NOMO-1 treated with DMSO at 0.1 percent for 48 hours (cell line): ENCODE results near the gene LENG8.
"Not testable (repeated sequence)": the region's sequence is repeated elsewhere in the genome, so short reads cannot be mapped to it uniquely, and the experiment has no call there.

Source experiments
- DNase-seq: peaks from one replicate; lab custom pipeline; 2025; ENCODE audit not compliant: unreplicated experiment; lab: John Stamatoyannopoulos, UW

Gene LENG8

DNA sequence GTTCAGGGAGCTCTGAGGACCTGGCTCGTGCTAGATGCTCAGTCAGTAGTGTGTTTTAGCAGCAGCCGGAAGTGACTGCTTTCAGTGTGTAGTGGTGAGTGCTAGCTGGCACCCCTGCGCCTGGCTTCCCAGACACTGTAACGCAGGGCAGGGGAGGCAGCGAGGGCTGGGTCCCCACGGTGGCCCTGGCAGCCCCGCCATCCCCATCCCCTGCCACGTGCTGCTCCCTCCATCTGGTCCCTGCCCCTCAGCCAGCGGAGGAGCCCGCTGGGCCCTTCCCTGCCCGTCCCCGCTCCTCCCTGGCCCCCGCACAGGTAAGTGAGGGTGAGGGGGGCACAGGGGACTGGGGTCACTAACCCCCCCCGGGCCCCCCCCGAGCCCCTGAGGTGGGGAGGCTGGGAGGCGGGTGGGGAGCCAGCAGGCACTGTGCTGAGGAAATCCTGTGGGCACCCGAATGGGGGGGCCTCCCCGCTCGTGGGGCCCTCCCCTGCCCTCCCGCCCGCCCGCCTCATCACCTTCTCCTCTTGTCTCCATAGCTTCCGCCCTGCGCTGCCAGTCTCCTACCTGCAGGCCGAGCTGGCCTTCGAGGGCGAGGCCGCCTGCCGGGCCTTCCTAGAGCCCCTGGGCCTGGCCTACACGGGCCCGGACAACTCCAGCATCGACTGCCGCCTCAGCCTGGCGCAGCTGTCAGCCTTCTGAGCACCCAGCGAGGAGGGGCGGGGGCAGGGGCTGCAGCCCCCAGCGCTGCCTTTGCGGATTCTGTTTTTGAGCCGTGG is 11.4 kb downstream of the LENG8 start:
- DNase-seq: no peak

DNA sequence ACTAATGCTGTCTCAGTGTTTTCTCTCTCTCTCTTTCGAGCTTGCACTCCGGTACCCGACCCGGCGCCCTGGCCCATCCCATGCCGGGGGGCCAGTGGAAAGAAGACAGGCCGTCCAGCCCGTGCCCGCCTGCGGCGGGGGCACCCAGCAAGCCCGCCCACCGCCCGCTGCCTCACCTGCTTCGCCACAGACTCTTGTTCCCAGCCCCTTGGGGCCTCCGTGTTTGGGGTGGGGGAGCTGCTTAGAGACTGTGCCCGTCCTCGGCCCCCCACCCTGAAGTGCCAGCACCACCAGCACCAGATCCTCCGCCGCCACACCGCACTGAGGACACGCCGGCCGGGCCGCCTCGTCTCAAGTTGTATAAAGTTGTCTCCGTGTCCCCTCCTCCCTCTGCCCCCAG is 12.2 kb downstream of the LENG8 start:
- no peak for DNase-seq

DNA sequence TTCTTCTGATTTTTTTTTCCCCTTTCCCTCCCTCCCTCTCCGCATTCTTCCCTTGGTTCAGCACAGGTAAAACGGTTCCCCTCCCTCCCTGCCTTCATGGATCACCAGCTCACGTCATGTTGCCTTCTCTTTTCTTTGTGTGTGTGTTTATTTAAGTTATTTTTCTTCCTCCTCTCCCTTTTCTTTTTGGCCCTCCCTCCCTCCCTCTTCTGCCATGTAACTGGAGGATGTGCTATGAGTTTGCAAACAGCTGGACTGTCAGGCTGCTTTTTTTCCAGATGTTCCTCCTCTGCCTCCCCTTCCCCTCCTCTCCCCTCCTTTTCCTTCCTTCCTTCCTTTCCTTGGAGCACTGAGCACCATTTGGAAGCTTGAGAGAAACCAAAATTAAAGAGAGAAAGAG is 12.6 kb downstream of the LENG8 start:
- DNase-seq: no peak

DNA sequence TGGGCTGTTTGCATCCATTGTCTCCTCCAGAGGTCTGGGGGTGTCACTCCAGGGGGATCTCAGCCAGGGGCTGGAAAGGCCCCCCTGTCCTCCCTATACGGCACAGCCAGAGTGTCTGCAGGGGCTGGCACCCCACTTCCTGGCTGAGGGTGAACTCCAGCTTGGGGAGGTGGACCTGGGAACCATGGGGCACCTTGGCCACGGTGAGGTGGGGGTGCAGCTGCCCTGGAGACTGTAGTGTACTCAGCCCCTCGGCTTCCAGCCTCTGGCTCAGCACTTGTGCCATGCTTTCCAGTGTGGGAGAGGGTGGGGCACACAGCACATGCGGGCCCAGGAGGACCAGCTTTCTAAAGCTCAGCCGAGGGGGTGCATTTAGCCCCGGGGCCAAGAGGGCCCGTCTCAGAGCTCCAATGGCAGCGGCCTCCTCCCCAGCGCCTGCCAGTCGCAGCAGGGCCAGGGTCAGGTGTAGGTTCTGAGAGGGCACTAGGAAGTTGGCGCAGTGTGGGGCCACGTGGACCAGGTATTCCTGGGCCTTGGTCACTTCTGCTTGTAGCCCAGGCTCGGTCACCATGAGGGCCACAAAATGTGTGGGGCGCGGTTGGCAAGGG is 13.2 kb downstream of the LENG8 start:
- DNase-seq: no peak

DNA sequence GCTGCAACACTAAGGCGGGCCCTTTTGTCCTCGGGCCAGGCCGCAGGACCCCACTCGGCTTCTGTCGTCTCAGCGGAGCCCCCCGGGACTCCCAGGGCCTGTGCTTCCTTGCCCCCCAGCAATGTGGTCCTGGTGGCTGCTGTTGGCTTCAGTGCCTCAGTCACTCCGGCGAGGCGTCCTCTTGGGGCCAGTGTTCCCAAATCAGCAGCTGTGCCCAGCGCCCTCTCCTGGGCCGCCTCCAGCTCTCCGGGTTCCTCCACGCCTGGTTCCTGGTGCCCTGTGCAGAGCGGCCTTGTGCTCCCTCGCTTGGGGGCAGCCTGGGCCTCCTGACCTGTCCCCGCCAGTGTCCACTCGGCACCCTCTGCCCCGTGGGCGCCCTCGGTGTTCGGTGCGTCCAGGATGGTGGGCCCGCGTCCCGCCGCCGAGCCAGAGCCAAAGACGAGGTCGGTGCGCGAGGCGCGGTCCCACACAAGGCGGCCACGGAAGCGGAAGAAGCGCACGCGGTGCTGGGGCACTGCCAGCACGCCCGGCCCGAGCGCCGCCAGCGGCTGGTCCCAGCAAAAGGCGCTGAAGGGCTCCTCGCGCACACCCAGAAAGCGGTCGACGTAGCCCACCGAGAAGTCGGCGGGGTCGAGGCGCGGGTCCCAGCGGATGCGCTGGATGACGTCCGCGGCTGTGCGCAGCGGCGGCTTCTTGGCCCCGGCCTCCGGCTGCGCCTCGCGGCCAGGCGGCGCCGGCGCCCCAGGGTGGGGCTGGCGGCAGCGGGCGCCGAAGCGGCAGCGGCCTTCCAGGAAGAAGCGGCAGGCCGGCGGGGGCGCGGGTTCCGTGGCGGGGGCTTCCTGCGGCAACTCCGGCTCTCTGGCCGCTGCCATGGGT is 13.9 kb downstream of the LENG8 start:
- peak; percentile 70 for DNase-seq

DNA sequence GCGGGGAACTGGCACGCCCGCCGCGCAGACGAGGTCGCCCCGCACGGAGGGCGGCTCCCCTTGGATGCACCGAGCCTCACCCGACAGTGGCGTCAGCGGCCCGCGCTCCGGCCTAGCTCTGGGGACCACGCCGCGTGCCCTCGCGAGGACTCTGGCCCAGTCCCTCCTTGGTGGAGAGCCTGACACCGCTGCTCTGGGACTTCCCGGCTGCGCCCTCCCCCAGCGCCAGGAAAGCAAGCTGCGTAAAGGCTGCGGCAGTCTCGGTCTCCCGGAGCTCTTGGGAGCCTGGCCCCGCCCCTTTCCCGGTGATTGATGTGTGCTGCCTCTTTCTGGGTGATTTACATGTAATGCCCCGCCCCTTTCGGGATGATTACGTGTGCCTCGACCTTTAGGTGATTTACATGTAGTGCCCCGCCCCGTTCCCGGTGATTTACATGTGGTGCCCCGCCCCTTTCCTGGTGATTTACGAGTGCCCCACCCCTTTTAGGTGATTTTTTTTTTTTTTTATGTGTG is 14.6 kb downstream of the LENG8 start, which contains the start of gene LENG9:
LENG9 (minus strand) TSS at position 248 of the 513 bp plus-strand sequence. CDS start 252 bp downstream, outside the sequence.
- peak; percentile 97 for DNase-seq

DNA sequence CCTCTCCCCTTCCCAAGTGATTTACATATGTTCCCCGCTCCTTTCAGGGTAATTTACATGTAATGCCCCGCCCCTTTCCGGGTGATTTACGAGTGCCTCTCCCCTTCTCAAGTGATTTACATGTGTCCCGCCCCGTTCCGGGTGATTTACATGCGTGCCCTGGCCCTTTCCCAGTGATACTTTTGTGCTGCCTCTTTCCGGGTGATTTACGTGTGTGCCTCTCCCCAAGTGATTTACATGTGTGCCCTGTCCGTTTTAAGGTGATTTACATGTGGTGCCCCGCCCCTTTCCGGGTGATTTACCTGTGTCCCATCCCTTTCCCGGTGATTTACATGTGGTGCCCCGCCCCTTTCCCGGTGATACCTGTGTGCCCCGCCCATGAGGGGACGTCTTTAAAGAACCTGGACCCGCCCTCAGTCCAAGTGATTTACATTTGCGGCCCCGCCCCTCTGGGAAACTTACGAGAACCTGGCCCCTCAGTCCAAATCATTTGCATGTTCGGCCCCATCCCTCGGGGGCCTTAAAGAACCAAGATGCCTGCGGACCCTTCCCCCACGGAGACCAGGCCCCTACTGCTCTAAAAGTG is 15.1 kb downstream of the LENG8 start:
- DNase-seq: peak; percentile 98

DNA sequence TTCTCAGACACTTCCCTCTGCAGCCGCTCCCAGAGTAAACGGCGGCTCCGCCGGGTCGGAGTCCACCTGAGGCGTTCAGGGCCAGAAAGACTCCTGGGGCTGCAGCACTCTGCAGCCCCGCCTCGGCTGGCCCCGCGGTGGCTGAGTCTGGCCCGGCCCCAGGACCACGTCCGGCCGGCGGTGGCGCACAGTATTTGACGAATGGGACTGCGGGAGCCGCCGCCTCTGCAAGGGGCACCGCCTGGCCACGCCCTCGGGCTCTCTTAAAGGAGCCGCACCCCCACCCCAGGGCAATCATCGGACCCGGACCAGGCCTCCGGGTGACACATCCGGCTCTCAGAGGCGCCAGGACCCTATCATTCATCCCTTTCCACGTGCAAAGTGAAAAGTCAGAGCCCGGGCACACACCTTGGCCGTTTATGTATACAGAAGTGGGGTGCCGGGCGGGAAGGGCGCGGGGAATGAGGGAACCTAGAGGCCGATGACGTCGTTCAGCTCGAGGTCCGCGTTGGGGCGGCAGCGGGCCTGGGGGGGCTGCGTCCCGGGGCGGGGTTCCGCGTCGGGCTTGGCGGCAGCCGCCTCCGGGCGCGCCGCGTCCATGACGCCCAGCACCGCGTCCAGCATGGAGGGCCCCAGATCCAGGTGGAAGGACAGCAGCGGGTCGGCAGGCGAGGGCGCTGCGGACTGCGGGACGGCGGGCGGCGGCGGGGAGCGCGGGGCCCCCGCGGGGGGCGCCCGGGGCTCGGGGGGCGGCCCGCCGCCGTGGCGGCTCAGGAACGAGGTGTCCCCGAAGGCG is 15.8 kb downstream of the LENG8 start:
- peak; percentile 93 for DNase-seq

DNA sequence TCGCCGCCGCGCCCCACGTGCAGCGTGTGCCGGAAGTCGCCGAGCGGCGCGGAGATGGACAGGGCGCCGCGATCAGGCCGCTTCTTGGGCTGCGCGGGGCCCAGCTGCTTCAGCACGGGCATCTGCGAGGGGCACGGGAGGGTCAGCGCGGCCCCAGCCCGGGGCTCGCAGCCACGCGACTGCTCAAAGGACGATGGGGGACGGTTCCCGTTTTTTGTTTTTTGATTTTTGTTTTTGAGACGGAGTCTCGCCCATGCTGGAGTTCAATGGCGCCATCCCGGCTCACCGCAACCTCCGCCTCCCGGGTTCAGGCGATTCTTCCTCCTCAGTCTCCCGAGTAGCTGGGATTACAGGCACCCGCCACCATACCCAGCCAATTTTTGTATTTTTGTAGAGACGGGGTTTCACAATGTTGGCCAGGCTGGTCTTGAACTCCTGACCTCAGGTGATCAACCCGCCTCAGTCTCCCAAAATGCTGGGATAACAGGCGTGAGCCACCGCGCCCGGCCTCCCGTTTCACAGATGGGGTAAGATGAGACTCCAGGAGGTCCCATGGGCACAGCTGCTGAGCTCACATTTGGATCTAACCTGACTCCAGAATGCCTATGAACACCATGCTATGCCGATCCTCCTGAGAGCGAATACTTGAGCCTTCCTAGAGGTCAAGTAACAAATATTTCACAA is 16.6 kb downstream of the LENG8 start:
- DNase-seq: no peak

DNA sequence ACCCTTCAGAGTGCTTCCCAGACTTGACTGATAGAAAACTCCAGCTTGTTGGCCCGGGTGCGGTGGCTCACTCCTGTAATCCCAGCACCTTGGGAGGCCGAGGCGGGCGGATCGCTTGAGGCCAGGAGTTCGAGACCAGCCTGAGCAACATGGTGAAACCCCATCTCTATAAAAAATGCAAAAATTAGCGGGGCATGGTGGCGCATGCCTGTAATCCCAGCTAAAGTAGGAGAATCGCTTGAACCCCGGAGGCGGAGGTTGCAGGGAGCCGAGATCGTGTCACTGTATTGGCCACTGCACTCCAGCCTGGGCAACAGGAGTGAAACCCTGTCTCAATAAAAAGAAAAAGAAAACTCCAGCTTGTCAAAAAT is 17.1 kb downstream of the LENG8 start:
- not testable (repeated sequence) for DNase-seq

DNA sequence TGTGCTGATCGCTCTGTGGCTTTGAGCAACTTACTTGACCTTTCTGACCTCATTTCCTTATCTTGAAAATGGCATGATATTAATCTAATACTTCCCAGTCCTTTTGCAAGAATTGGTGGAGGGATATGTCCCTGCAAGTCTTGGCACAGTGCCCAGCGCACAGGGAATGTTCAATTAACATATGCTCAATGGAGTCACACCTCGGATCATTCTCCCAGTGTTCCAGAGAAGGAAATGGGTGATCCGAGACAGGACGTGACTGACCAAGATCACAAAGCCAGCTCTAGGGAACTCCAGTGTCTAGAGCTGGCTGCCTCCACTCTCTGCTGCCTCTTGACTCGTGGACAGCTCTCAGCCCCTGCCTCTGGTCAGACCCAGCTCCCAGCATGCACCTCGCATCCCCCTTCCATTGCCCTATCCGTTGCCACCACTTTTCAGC is 20.5 kb downstream of the LENG8 start:
- DNase-seq: no peak

DNA sequence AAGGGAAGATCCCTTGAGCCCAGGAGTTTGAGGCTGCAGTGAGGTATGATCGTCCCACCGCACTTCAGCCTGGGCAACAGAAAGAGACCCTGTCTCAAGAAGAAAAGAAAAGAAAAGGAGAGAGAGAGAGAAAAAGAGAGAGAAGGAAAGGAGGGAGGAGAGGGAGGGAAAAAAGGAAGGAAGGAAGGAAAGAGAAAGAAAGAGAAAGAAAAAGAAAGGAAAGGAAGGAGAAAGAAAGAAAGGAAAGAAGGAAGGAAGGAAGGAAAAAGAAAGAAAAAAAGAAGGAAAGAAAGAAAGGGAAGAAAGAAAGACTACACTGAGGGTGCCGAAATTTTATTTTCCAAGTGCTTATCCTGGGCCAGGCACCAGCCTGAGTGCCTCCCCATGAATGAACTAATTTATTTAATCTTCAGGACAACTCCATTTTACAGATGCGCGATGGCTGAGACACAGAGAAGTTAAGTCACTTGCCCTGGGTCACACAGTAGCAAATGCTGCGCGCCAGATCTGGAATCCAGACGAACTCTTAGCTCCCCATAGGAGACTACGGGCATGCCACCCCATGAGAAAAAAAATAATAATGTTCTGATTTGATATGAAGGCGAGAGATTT is 21.4 kb downstream of the LENG8 start:
- no peak for DNase-seq

DNA sequence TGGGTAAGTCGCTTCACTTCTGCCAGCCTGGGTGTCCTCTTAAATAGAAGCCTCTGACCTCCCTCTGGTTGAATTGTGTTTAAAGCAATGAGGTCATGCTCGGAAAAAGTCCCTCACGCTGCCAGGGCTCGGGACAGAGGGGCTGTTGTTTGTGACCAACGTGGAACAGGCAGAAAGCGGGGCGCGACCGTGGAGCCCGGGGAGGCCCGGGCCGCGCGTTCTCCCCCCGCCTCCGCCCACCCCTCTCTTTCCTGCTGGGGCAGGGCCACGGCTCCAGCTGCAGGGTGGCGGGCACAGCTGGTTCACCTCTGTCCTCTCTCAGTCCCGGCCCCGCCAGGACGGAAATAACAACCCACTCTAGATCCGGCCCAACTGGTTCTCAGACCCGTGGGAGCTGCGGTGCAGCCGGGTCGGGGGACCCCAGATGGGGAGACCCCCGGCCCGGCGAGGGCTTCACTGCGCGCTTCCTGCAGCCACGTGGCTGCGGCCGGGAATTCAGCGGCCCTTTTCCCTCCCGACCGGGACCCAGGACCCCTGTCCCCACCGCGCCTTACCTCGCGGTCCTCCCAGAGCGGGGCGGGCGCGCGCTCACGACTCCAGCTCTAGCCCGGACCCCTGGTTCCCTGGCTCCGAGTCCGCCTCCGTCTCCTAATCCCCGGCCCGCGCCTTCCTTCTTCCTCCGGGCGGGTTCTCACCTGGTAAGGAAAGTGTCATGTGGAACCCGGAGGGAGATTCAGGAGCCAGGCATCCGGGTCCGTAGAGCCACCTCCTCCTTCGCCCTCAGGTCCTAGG is 22.2 kb downstream of the LENG8 start:
- DNase-seq: no peak

DNA sequence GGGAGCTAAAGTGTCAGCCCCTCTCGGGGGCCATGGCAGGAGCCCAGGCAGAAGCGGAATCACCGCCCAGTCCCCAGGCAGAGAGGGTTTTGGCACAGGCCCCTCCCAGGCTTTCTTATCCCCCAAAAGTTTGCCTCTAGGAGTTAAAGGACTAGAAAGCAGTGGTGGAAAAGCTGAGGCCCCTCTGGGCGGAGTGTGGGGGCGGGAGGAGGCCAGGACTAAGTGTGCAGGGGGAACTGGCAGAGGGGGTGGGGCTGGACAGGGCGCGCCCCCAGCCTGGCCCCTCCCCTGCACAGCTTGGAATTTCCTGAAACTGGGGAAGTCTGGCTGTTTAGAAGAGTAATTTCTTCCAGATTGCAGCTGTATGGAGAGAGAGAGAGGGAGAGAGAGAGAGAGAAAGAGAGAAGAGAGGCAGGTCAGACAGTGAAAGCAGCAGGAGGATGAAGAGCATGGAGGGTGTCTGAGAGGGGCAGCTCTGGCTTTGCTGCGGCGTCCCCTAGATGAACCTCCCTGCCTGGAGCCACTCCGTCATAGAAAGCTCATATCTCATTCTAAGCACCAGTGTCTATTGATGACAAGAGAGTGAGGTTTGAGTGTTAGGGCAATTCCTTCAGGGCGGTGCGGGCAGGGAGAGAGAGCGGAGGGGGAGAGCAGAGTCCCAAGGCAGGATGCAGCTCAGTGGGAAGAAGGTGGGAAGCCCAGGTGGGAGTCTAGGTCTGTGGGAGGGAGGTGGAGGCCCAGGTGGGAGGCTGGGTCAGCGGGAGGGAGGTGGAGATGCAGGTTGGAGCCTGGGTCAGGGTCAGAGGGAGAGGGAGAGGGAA is 24.3 kb downstream of the LENG8 start, which contains the start of gene CDC42EP5:
CDC42EP5 (minus strand) TSS at position 226 of the 821 bp plus-strand sequence. CDS start 7,749 bp downstream, outside the sequence.
- DNase-seq: peak; percentile 17

DNA sequence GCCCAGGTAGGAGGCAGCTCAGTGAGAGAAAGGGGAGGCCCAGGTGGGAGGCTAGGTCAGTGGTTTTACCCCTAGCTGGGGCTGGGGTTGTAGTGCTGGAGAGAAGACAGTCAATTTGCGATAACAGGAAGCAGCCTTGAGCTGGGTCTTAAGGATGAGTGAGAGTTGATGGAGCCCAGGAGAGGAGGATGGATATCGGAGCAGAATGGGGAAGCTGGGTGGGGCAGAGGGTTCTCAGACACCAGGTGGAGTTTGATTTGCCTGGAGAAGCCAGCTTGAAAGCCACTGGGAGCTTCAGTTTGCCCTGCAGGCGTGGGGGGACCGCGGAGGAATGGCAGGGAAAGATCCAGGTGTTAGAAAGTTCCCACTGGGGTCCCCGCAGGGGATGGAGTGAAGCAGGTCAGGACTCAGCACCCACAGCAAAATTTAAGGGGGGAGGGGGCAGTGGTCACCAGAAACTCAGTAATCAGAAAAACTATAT is 24.9 kb downstream of the LENG8 start:
- DNase-seq: no peak

DNA sequence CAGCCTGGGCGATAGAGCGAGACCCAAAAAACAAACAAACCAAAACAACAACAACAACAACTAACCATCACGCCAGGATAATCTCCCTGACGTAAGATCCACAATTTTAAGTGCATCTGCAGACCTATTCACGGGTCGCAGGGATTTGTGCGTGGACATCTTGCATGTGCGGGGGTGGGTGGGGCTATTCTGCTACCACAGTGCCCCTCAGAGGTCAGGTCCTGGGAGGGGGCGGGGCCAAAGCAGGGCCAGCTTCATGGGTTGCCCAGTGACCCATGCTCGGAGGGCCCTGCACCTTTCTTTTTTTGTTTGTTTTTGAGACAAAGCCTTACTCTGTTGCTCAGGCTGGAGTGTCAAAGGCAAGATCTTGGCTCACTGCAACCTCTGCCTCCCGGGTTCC is 26.7 kb downstream of the LENG8 start:
- no peak for DNase-seq

DNA sequence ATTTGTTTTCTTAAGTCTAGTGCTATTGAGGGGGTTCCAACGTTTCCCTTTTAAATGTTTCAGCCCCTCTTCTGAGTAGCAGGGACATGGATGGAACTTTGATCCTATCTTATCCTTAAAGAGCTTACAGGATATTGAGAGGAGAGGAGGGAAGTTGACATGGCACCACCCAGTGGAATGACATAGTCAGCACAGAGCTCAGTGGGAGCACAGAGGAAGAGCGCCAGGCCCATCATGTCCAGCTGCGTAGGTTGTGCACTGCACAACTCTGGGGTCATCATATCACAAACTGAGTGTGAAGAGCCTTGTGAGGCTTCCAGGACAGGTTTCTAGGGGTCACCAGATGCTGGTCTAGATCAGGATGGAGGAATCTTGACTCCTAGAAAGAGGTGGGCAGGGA is 28.7 kb downstream of the LENG8 start:
- DNase-seq: no peak
